ENCODE measurements around the gene IP6K1.
"Not testable (repeated sequence)": the region's sequence is repeated elsewhere in the genome, so short reads cannot be mapped to it uniquely, and the experiment has no call there.

Gene IP6K1

DNA sequence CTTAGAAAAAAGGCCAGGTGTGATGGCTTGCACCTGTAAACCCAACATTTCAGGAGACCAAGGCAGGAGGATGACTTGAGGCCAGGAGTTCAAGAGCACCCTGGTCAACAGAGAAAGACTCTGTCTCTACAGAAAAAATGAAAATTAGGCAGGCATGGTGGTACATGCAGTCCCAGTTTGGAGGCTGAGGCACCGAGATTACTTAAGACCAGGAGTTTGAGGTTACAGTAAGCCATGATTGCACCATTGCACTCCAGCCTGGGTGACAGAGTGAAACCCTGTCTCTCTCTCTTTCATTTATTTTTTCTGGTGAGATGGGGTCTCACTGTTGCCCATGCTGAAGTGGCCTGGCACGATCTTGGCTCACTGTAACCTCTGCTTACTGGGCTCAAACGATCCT, 24.7 kb downstream of the IP6K1 start:
- ChIA-PET POLR2A (no interaction called here), CTCF (no interaction called here)
- TF ChIP-seq NFRKB (IDR thresholded peaks at IDR 0.05): no peak
- TF ChIP-seq LEF1 (IDR thresholded peaks at IDR 0.05; ENCODE audit: borderline replicate concordance): no peak
- no peak for DNase-seq (ENCODE audit: extremely low spot score)

GRCh38 chr3:49759226-49759625, 27.1 kb downstream of the IP6K1 start:
- DNase-seq (ENCODE audit: extremely low spot score): no peak
- TF ChIP-seq TARDBP (IDR thresholded peaks at IDR 0.05): no peak
- TF ChIP-seq L3MBTL2 (conservative IDR thresholded peaks at IDR 0.05): no peak
- TF ChIP-seq ARNT (IDR thresholded peaks at IDR 0.05): no peak
- no peak for TF ChIP-seq FOXM1 (IDR thresholded peaks at IDR 0.05; ENCODE audit: borderline replicate concordance)
- no peak for TF ChIP-seq CTBP1 (IDR thresholded peaks at IDR 0.05; ENCODE audit: borderline replicate concordance)
- no peak for TF ChIP-seq LEF1 (IDR thresholded peaks at IDR 0.05; ENCODE audit: borderline replicate concordance)
- no peak for TF ChIP-seq FOXK2 (IDR thresholded peaks at IDR 0.05)
- TF ChIP-seq BHLHE40 (IDR thresholded peaks at IDR 0.05; ENCODE audit: borderline replicate concordance): no peak
- TF ChIP-seq, protein P1, sequence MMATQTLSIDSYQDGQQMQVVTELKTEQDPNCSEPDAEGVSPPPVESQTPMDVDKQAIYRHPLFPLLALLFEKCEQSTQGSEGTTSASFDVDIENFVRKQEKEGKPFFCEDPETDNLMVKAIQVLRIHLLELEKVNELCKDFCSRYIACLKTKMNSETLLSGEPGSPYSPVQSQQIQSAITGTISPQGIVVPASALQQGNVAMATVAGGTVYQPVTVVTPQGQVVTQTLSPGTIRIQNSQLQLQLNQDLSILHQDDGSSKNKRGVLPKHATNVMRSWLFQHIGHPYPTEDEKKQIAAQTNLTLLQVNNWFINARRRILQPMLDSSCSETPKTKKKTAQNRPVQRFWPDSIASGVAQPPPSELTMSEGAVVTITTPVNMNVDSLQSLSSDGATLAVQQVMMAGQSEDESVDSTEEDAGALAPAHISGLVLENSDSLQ (IDR thresholded peaks at IDR 0.05): no peak
- no peak for TF ChIP-seq SP1 (IDR thresholded peaks at IDR 0.05)
- TF ChIP-seq NFRKB (IDR thresholded peaks at IDR 0.05): no peak
- no peak for TF ChIP-seq SUZ12 (IDR thresholded peaks at IDR 0.05)
- ChIA-PET CTCF (no interaction called here), POLR2A (no interaction called here)

DNA sequence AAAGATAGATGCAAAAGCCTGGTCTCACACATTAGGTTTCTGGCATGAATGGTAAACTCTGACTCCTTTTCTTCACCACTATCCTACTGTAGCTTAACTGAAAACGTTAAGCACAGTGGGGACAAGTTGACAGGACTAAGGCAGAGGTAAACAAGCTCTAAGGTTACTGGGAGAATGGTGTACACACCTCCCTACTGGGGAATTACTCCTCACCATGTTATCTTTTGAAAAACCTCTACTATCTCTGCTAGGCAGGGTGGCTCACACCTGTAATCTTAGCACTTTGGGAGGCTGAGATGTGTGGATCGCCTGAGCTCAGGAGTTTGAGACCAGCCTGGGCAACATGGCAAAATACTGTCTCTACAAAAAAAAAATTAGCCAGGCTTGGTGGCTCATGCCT, 29.1 kb downstream of the IP6K1 start:
- ChIA-PET POLR2A (interaction anchor here (0.9 kb wide), 1 partner anchor 39 kb away, joined by 3 read pairs; no protein-coding TSS in a partner anchor), CTCF (interaction anchor here (0.7 to 1.1 kb wide), 2 partner anchors 82 to 292 kb away, joined by 3 to 5 read pairs; no protein-coding TSS in a partner anchor)
- DNase-seq (ENCODE audit: extremely low spot score): no peak
- TF ChIP-seq LEF1 (IDR thresholded peaks at IDR 0.05; ENCODE audit: borderline replicate concordance) (no peak), SP1 (IDR thresholded peaks at IDR 0.05) (no peak), FOXK2 (IDR thresholded peaks at IDR 0.05) (no peak), FOXA1 (IDR thresholded peaks at IDR 0.05) (no peak)

DNA sequence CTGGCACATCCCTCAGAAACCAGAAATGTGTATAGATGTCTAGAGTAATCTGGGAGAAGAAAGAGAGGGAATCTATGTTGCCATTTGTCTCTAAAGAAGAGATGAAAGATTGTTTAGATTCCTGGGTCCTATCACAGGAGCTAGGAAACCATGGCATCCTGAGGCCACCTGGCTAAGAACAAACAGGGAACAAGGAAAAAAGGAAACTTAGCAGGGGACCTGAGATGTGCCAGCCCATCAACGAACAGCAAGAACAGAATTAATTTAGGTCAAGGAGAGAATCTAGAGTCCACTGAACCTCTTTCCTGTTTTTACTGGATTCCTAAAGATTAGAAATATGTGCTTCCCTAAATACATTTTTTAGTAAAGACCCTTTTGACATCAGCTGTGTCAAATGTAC, 30.3 kb downstream of the IP6K1 start:
- POLR2A ChIA-PET: no interaction called here
- DNase-seq (ENCODE audit: extremely low spot score): no peak
- CTCF ChIA-PET: no interaction called here
- TF ChIP-seq ELF4 (IDR thresholded peaks at IDR 0.05) (no peak), FOXM1 (IDR thresholded peaks at IDR 0.05; ENCODE audit: borderline replicate concordance) (no peak)

DNA sequence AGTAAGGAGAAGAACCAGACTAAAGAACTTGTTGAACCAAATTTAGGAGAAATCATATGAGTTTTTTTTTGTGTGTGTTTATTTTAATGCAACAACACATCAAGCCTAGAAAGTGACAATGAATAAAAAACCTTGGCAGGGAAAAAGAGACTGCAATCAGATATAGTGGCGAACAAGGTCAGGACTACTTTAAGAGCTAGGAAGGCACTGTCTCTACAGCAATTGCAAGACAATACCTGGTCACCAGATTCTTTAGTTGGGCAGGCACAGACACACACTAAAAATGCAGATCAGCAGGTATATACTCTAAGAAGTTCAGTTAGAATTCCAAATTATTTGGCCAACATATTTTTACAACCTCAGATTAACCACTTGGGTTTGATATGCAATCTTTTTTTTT, 31.8 kb downstream of the IP6K1 start:
- no peak for DNase-seq (ENCODE audit: extremely low spot score)
- TF ChIP-seq LEF1 (IDR thresholded peaks at IDR 0.05; ENCODE audit: borderline replicate concordance) (no peak), ARNT (IDR thresholded peaks at IDR 0.05) (no peak), TARDBP (IDR thresholded peaks at IDR 0.05) (no peak), NFRKB (IDR thresholded peaks at IDR 0.05) (no peak), CTBP1 (IDR thresholded peaks at IDR 0.05; ENCODE audit: borderline replicate concordance) (no peak), ELF4 (IDR thresholded peaks at IDR 0.05) (no peak), ZNF384 (IDR thresholded peaks at IDR 0.05) (no peak), L3MBTL2 (conservative IDR thresholded peaks at IDR 0.05) (no peak), FOXM1 (IDR thresholded peaks at IDR 0.05; ENCODE audit: borderline replicate concordance) (no peak), SP1 (IDR thresholded peaks at IDR 0.05) (no peak), FOXK2 (IDR thresholded peaks at IDR 0.05) (no peak), BHLHE40 (IDR thresholded peaks at IDR 0.05; ENCODE audit: borderline replicate concordance) (no peak), HDGF (IDR thresholded peaks at IDR 0.05; ENCODE audit: borderline replicate concordance) (no peak), FOXA1 (IDR thresholded peaks at IDR 0.05) (no peak), SUZ12 (IDR thresholded peaks at IDR 0.05) (no peak)
- TF ChIP-seq, protein P1 (IDR thresholded peaks at IDR 0.05): no peak
- CTCF ChIA-PET: interaction anchor here (0.7 kb wide), 1 partner anchor 10 kb away, joined by 10 read pairs; no protein-coding TSS in a partner anchor
- POLR2A ChIA-PET: no interaction called here

GRCh38 chr3:49751501-49751900, 34.8 kb downstream of the IP6K1 start:
- ChIA-PET CTCF (no interaction called here), POLR2A (no interaction called here)
- DNase-seq (ENCODE audit: extremely low spot score): no peak
- TF ChIP-seq LEF1 (IDR thresholded peaks at IDR 0.05; ENCODE audit: borderline replicate concordance) (no peak), HDGF (IDR thresholded peaks at IDR 0.05; ENCODE audit: borderline replicate concordance) (no peak), SUZ12 (IDR thresholded peaks at IDR 0.05) (no peak), ZNF384 (IDR thresholded peaks at IDR 0.05) (no peak), ELF4 (IDR thresholded peaks at IDR 0.05) (no peak)

DNA sequence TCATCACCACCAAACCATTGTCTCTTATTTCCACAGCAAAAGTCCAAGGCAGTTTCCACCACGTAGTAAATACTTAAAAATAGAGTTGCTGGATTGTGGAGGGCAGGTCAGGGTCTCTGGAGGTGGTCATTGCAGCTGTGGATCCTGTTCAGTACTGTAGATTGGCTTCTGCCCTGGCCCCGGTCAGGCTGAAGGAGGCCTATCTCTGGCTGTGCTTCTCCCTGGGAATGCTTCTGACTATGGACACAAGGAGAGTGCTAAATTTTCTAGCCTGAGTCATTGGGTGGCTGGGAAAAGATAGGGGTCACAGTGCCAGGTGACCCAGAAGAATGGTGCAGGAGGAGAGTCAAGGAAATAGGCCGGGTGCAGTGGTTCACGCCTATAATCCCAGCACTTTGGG, 36.3 kb downstream of the IP6K1 start:
- ChIA-PET POLR2A (no interaction called here), CTCF (no interaction called here)
- no peak for TF ChIP-seq ARNT (IDR thresholded peaks at IDR 0.05)
- TF ChIP-seq BHLHE40 (IDR thresholded peaks at IDR 0.05; ENCODE audit: borderline replicate concordance): no peak
- no peak for TF ChIP-seq SP1 (IDR thresholded peaks at IDR 0.05)
- TF ChIP-seq HDGF (IDR thresholded peaks at IDR 0.05; ENCODE audit: borderline replicate concordance): no peak
- no peak for TF ChIP-seq SUZ12 (IDR thresholded peaks at IDR 0.05)
- TF ChIP-seq TARDBP (IDR thresholded peaks at IDR 0.05): no peak
- no peak for TF ChIP-seq CTBP1 (IDR thresholded peaks at IDR 0.05; ENCODE audit: borderline replicate concordance)
- TF ChIP-seq FOXM1 (IDR thresholded peaks at IDR 0.05; ENCODE audit: borderline replicate concordance): no peak
- no peak for DNase-seq (ENCODE audit: extremely low spot score)

DNA sequence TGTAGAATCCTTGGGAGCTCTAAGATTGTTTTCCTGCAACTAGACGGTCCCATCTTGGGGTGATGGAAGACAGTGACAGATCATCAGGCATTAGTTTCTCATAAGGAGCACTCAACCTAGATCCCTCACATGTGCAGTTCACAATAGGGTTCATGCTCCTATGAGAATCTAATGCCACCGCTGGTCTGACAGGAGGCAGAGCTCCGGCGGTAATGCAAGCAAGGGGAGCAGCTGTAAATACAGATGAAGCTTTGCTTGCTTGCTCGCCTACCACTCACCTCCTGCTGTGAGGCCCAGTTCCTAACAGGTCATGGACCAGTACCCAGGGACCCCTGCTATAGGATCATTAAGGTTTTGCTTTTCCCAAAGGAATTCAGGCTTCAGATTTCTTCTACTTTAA, 37.5 kb downstream of the IP6K1 start:
- CTCF ChIA-PET; DNase-seq (ENCODE audit: extremely low spot score): not testable (repeated sequence)
- POLR2A ChIA-PET: interaction anchor here (0.7 to 0.8 kb wide), 2 partner anchors 18 to 25 kb away, joined by 3 read pairs; partner anchors contain the start of gene GMPPB
